Medulla oblongata (tissue), 1 donor: ENCODE data around the gene ZSCAN20.

Experiments used
- DNase-seq: peaks from one replicate; pipeline ENCODE4 v3.0.0-alpha.2; 2015; ENCODE audit errors: extremely low spot score

ZSCAN20 gene

GRCh38 chr1:33443705-33444180, 28.7 kb upstream of the ZSCAN20 start:
- DNase-seq = no peak

- DNase-seq = no peak
Measured at GRCh38 chr1:33445108-33445507, 27.3 kb upstream of the ZSCAN20 start.

- no peak for DNase-seq
Measured at GRCh38 chr1:33446590-33446989, 25.9 kb upstream of the ZSCAN20 start.

- no peak for DNase-seq
Measured at GRCh38 chr1:33454646-33455282, 17.7 kb upstream of the ZSCAN20 start.

GRCh38 chr1:33455539-33456501, 16.6 kb upstream of the ZSCAN20 start:
- peak; percentile 88 for DNase-seq

GRCh38 chr1:33456502-33456886, 16.0 kb upstream of the ZSCAN20 start:
- DNase-seq = no peak

- DNase-seq = no peak
Measured at GRCh38 chr1:33459691-33460090, 12.8 kb upstream of the ZSCAN20 start.

- DNase-seq = no peak
Measured at GRCh38 chr1:33460144-33460543, 12.3 kb upstream of the ZSCAN20 start.

- peak; percentile 84 for DNase-seq
Measured at GRCh38 chr1:33460947-33461629, 11.4 kb upstream of the ZSCAN20 start.

- no peak for DNase-seq
Measured at GRCh38 chr1:33462405-33463164, 9.9 kb upstream of the ZSCAN20 start.

- DNase-seq = no peak
Measured at GRCh38 chr1:33464552-33464951, 7.9 kb upstream of the ZSCAN20 start.

GRCh38 chr1:33465316-33465715, 7.1 kb upstream of the ZSCAN20 start:
- DNase-seq = no peak

- DNase-seq = peak; percentile 48
Measured at GRCh38 chr1:33466159-33466558, 6.3 kb upstream of the ZSCAN20 start.

- no peak for DNase-seq
Measured at GRCh38 chr1:33468011-33468410, 4.4 kb upstream of the ZSCAN20 start.

GRCh38 chr1:33468531-33468930, 3.9 kb upstream of the ZSCAN20 start:
- DNase-seq = no peak

GRCh38 chr1:33468967-33469366, 3.5 kb upstream of the ZSCAN20 start:
- DNase-seq = no peak

- DNase-seq = no peak
Measured at GRCh38 chr1:33469691-33470090, 2.8 kb upstream of the ZSCAN20 start.

GRCh38 chr1:33470495-33471012, 1.9 kb upstream of the ZSCAN20 start:
- peak; percentile 97 for DNase-seq

- DNase-seq = no peak
Measured at GRCh38 chr1:33471416-33471815, 1.0 kb upstream of the ZSCAN20 start.

GRCh38 chr1:33473900-33474299, 1.5 kb downstream of the ZSCAN20 start:
- no peak for DNase-seq

GRCh38 chr1:33477451-33477850, 5.0 kb downstream of the ZSCAN20 start:
- no peak for DNase-seq
